HG02588 (cell line): ENCODE measurements around the gene SAMD5.

Experiments
- ATAC-seq: cut with Tn5 transposase; IDR thresholded peaks from one replicate; pipeline ENCODE4 v1.9.1; 2021; ENCODE audit warnings: mild to moderate bottlenecking, moderate library complexity; ENCODE audit not compliant: unreplicated experiment

SAMD5 gene

GRCh38 chr6:147564556-147564955 is 56.1 kb downstream of the SAMD5 start:
- no peak for ATAC-seq

GRCh38 chr6:147566244-147566898 is 57.9 kb downstream of the SAMD5 start:
- no peak for ATAC-seq

DNA sequence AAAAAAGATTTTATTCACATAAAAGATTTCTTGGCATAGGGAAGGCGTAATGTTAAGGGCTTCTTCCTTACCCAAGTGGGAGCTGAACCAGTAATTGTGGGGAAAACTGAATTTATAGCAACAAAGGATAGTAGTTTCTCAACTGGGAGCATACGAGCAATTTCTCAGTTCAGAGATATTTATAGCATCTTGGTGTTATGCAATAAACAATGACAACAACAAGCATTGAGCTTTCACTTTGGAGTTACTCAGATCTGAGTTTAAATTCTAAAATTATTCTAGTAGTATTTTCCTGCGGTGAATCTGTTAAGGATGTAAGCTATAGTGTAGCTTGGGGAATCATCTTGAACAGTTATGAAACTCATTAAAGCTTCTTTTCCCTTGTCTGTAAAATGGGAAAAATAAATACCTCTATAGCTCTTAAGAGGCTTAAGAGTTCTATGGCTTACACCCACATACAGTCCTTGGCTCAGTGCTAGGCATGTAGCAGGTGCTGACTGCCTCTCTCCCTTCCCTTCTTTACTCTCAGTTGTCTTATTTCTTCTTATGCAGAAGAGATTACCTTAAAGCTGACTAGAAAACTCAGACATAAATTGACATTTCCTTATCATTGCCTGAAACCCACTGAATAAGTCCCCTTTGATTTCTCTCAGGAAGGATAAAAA is 58.8 kb downstream of the SAMD5 start:
- no peak for ATAC-seq

DNA sequence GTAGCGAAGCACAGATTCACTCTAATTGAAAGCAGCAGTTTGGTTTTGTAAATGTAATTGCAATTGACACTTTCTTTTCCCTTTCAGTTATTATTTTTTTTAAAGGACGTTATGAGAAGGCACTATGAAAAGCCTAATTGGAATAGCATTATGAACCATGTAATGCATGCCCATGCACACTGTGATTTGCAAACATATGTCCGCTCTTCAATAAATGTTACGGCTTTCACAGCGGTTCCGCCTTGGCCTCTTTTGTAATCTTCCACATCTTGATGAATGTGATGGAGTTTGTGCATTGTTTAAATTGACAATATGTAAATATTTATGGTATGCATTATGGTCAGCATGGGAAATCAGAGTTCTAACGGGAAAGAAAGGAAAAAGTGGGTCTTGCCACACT is 61.3 kb downstream of the SAMD5 start:
- ATAC-seq = no peak

DNA sequence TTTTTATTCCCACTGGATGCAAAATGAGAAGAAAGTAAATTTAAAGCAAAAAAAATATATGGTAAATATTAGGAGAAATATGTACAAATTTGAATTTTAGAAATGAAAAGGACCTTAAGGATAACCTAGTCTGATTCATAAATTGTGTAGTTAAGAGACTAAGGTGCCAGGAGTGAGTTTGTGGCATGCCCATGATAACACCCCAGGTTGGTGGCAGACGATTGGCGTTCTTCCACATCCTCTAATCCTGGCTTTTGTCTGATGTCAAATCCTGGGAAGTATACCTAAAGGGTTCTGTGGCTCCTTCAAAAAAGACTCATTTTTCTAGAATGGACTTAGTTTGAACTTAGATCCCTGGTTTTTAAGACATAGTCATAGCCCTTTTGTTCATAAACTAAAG is 62.2 kb downstream of the SAMD5 start:
- ATAC-seq = no peak

DNA sequence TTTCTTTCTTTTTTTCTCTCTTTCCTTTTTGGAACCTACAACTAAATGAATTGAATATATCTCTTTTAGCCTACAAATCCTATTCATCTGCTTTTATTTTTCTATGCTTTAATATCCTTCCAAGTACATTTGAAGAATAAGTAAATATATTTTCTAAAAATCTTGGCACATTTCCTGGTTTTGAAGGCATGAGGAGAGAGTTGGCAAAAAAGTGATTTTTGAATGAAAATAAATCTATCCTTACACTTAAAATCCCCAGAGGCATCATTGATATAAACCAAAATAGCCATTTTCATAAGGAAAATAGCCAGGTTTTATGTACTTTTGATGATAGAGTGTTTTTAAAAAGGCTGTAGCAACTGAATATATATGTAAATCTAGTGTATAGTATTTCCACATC is 69.0 kb downstream of the SAMD5 start:
- no peak for ATAC-seq

DNA sequence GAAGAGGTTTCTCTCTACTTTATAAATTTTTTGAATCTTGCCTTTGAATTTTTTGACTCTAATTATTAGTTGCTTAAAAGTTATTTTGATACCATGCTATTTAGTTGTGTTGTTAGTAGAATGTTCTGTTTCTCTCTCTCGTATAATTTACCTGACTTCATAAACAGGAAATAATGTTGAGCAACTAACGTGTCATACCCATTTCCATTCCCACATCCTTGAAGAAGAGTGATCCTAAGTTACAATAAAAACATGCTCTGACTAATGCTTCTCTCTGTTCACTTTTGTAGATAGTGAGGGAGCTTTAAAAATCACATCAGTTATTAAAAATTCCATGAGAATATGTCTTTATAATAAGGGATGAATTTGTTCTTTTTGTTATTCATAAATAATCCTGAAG is 69.7 kb downstream of the SAMD5 start:
- ATAC-seq = no peak

DNA sequence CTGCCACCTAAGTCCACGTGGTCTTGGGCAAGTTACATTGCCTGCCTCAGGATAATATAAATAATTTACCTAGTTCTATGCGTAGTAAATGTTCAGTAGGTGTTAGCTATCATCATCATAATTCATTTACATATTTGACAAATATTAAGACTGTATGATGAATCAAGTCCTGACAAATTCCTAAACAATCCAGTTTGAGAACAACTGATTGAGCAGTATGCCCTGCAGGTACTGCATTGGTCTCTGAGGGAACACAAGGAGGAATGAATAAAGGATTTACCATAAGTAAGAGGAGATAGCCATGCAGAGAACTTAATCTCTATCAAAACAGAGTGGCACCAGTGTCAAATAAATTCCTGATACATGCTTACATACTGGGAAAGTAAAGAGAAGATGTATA is 70.4 kb downstream of the SAMD5 start:
- ATAC-seq = no peak

DNA sequence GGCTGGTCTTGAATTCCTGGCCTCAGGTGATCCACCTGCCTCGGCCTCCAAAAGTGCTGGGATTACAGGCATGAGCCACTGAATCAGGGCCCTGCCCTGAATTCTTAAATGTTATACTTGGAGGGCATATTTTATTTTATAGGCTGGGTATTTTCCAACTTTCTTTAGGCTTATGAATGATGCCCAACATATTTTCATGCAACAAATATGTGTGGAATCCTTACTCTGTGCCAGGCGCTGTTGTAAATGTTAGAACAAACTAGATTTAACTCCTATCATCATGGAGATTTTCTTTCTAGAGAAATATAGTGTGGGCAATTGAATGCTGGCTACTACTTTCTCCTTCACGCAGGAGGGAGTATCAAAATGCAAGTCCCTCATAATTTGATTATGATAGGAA is 71.2 kb downstream of the SAMD5 start:
- ATAC-seq = no peak

DNA sequence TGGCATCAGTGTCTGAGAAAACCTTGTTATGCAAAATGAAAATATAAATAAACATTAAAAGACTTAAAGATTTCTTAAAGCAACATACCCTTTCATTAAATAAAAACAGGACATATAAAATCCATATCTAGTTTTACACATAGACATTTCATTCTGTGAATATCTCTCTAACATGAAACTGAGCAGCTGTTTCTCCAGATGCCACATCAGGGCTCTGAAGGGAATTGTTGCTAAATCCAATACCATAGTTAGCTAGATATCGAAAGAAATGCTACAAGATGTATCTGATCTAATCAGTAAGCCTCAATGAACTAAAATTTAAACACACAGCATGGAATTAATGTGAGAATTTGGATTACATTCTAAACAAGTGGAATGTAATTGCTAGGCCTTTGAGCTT is 74.5 kb downstream of the SAMD5 start:
- ATAC-seq = no peak

DNA sequence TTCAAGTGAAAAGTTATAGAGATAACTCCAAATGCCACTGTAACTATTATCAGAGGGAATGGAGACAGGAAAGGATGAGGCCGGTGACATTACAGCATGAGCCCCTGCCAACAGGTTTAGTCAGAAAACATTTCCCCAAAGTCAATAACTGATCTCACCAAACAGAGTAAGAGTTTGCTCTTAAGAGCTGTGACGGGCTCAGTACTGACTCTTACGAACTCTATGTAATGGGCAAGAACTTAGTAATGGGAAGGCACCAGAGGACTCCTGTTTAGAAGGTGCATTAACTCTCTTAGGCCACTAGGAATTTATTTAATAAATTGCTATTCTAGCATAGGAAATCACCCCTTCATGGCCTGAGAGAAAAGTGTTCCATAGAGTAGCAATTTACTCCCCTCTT is 76.8 kb downstream of the SAMD5 start:
- no peak for ATAC-seq

DNA sequence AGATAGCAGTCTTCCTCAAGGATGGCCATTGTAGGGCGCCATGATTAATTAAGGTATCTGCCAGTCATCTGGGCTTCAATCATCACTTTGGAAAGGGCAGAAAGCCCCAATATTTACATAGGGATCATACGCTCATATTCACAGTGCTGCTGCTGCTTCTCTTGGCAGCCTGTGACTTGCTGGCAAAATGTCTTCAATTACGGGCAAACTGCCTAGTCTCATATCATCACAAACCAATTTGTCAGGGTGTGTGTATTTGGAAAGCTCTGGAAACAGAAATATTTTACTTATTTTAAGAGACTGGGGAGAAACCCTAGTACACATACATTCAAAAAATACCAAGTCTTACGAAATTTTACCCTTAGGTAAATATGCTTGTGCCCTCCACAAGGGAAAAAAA is 77.6 kb downstream of the SAMD5 start:
- no peak for ATAC-seq

DNA sequence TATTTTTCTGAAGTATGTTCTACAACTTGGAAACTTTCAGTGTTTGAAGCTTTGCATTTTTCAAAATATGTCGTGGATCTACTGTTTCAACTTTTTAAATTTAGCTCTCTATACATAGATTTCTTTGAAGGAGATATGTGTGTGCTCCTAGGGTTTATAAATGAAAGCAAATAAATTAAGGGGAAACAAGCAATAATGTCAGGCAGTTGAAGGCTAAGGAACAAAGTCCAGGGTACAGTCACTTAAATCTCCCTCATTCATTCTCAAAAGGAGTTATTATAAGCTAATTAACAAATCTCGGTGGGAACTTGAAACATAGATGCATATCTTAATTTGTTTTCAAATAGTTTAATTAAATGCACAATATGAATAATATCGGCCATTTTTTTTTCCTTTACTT is 79.4 kb downstream of the SAMD5 start:
- no peak for ATAC-seq

DNA sequence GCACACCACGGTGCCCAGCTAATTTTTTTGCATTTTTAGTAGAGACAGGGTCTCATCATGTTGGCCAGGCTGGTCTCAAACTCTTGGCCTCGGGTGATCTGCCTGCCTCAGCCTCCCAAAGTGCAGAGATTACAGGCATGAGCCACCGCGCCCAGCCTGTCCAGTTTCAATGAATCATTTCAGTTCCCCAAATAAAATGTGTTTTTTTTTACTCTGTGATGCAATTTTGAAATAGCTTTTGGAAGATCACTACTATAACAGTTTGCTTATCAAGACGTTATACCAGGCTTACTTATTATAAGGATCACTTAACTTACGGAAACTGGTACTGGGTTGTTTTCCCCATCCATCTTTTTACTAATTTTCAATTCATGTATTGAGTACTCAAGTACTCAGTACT is 80.0 kb downstream of the SAMD5 start:
- no peak for ATAC-seq

DNA sequence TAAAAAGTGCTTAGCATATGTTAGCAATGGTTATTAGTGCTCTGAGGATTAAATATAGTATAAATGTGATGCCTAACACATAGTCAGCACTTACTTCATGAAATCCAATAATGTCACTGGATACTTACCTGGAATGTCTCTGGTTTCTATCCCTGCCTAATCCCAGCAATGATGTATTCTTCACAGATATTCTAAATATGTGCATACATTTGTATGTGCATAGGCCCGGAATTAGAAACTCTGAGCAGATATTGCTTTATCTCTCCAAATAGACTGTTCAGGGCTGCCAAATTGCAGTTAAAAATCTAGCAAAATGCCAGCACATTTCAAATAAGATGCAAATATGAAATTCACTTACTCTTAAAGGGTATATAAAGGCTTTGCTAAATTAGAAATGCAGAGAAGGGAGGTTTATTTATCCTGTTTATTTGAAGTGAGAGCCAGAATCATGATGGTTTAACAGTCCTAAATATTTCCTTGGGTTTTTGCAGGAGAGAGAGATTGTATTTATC is 81.3 kb downstream of the SAMD5 start:
- no peak for ATAC-seq

- no peak for ATAC-seq
Observed at GRCh38 chr6:147595961-147596360, 87.5 kb downstream of the SAMD5 start.

GRCh38 chr6:147603392-147604081 is 95.0 kb downstream of the SAMD5 start:
- no peak for ATAC-seq

GRCh38 chr6:147604373-147604772 is 95.9 kb downstream of the SAMD5 start:
- no peak for ATAC-seq

- no peak for ATAC-seq
Observed at GRCh38 chr6:147611992-147612391, 103.5 kb downstream of the SAMD5 start.

- ATAC-seq = no peak
Observed at GRCh38 chr6:147614501-147614900, 106.0 kb downstream of the SAMD5 start.

DNA sequence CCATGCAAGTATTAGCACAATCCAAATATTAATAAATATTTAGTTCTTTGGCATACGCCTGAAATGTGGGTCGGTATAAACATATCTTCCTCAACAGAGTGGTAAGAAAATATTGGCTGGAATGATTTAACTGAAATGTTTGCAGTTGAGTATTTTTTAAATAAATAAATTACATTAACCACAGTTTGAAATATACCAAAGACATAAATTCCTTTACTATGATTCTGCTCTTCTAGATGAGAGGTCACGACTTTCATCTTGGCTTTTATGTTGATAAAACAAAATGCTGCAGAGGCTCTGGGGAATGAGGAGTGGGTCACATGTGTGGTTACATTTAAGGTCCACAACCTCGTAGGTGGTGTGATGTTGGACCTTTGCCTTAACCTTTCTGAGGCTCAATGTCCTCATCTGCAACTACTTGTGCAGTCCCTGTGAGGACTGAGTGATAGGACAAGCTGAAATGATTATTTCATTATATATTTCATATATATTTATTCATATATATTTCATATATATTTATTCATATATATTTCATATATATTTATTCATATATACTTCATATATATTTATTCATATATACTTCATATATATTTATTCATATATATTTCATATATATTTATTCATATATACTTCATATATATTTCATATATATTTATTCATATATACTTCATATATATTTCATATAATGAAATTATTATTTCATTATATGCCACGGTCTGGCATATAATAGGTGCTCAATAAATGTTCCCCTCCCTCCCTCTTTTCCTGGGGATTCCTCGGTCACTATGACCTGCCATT is 107.4 kb downstream of the SAMD5 start:
- ATAC-seq = no peak
